ENCODE results near the gene IKZF3.
"Not testable (repeated sequence)": the region's sequence is repeated elsewhere in the genome, so short reads cannot be mapped to it uniquely, and the experiment has no call there.

IKZF3 gene

GRCh38 chr17:39855911-39856649, 8.0 kb downstream of the IKZF3 start:
- DNase-seq = not testable (repeated sequence)

- DNase-seq = no peak
Measured at GRCh38 chr17:39854909-39855308, 9.2 kb downstream of the IKZF3 start.

- DNase-seq = no peak
Measured at GRCh38 chr17:39852239-39852638, 11.9 kb downstream of the IKZF3 start.

GRCh38 chr17:39850186-39850585, 13.9 kb downstream of the IKZF3 start:
- not testable (repeated sequence) for DNase-seq

GRCh38 chr17:39848600-39848999, 15.5 kb downstream of the IKZF3 start:
- no peak for DNase-seq

- DNase-seq = no peak
Measured at GRCh38 chr17:39846205-39846604, 17.9 kb downstream of the IKZF3 start.

- DNase-seq = no peak
Measured at GRCh38 chr17:39845052-39845846, 18.9 kb downstream of the IKZF3 start.

GRCh38 chr17:39841134-39841683, 22.9 kb downstream of the IKZF3 start:
- DNase-seq = no peak

GRCh38 chr17:39838784-39839183, 25.3 kb downstream of the IKZF3 start:
- no peak for DNase-seq

GRCh38 chr17:39838057-39838456, 26.1 kb downstream of the IKZF3 start:
- no peak for DNase-seq

GRCh38 chr17:39836117-39836516, 28.0 kb downstream of the IKZF3 start:
- DNase-seq = no peak

- no peak for DNase-seq
Measured at GRCh38 chr17:39835038-39835786, 28.9 kb downstream of the IKZF3 start.

GRCh38 chr17:39834017-39834416, 30.1 kb downstream of the IKZF3 start:
- no peak for DNase-seq

GRCh38 chr17:39831588-39831987, 32.5 kb downstream of the IKZF3 start:
- DNase-seq = no peak

- DNase-seq = no peak
Measured at GRCh38 chr17:39828443-39828842, 35.7 kb downstream of the IKZF3 start.

GRCh38 chr17:39826334-39826733, 37.8 kb downstream of the IKZF3 start:
- no peak for DNase-seq

- no peak for DNase-seq
Measured at GRCh38 chr17:39823407-39824054, 40.6 kb downstream of the IKZF3 start.

- DNase-seq = no peak
Measured at GRCh38 chr17:39822051-39822451, 42.1 kb downstream of the IKZF3 start.

GRCh38 chr17:39820987-39821386, 43.1 kb downstream of the IKZF3 start:
- DNase-seq = no peak

GRCh38 chr17:39820541-39820940, 43.6 kb downstream of the IKZF3 start:
- no peak for DNase-seq

GRCh38 chr17:39818358-39819000, 45.6 kb downstream of the IKZF3 start:
- DNase-seq = no peak

- DNase-seq = no peak
Measured at GRCh38 chr17:39816272-39816671, 47.8 kb downstream of the IKZF3 start.
